ENCODE measurements around the gene ABTB2. TPM values are rescaled to one million over a fixed set of nuclear protein-coding genes. Genes with fewer than 3 reads are reported as not detected.

Gene ABTB2
- total and polyA plus RNA-seq, 2 of the 8 experiments (the other 6 are each of a cell fraction or from before 2014, with no cell fraction given): 7.7 to 10.2 TPM

- TF ChIP-seq USF2 (IDR thresholded peaks at IDR 0.05; ENCODE audit: low read length) (no peak), E2F6 (IDR thresholded peaks at IDR 0.05) (no peak), HDAC6 (IDR thresholded peaks at IDR 0.05; ENCODE audit: low read depth, low read length) (no peak)
Measured at GRCh38 chr11:34189191-34189590, 168.6 kb downstream of the ABTB2 start (continued).
